GM19467 (cell line): Measurements from ENCODE around the gene ALG14.

Source experiments
- ATAC-seq: cut with Tn5 transposase; IDR thresholded peaks from one replicate; pipeline ENCODE4 v1.9.1; 2021; ENCODE audit warnings: mild to moderate bottlenecking, moderate library complexity; ENCODE audit not compliant: unreplicated experiment

ALG14 gene

GRCh38 chr1:94986783-94987182 lies 86.0 kb downstream of the ALG14 start:
- ATAC-seq: no peak

GRCh38 chr1:94983171-94983739 lies 89.5 kb downstream of the ALG14 start:
- no peak for ATAC-seq

- ATAC-seq: no peak
Observed at GRCh38 chr1:94982398-94982797, 90.4 kb downstream of the ALG14 start.

- ATAC-seq: no peak
Observed at GRCh38 chr1:94981575-94981973, 91.2 kb downstream of the ALG14 start.

- no peak for ATAC-seq
Observed at GRCh38 chr1:94980582-94981574, 91.9 kb downstream of the ALG14 start.

- ATAC-seq: no peak
Observed at GRCh38 chr1:94979656-94980581, 92.8 kb downstream of the ALG14 start.

GRCh38 chr1:94979131-94979530 lies 93.6 kb downstream of the ALG14 start:
- no peak for ATAC-seq

GRCh38 chr1:94978401-94978800 lies 94.3 kb downstream of the ALG14 start:
- ATAC-seq: no peak

GRCh38 chr1:94976971-94977548 lies 95.7 kb downstream of the ALG14 start:
- no peak for ATAC-seq

GRCh38 chr1:94974824-94975223 lies 97.9 kb downstream of the ALG14 start:
- ATAC-seq: no peak

GRCh38 chr1:94974241-94974640 lies 98.5 kb downstream of the ALG14 start:
- ATAC-seq: no peak

GRCh38 chr1:94973309-94973922 lies 99.3 kb downstream of the ALG14 start:
- ATAC-seq: no peak

GRCh38 chr1:94971491-94971924 lies 101.2 kb downstream of the ALG14 start:
- no peak for ATAC-seq

GRCh38 chr1:94970783-94971182 lies 102.0 kb downstream of the ALG14 start:
- no peak for ATAC-seq

- ATAC-seq: no peak
Observed at GRCh38 chr1:94969137-94969536, 103.6 kb downstream of the ALG14 start.

GRCh38 chr1:94966033-94966432 lies 106.7 kb downstream of the ALG14 start:
- ATAC-seq: no peak

- ATAC-seq: no peak
Observed at GRCh38 chr1:94963864-94964263, 108.9 kb downstream of the ALG14 start.

- peak; percentile 95 for ATAC-seq
Observed at GRCh38 chr1:94962409-94963265, 110.1 kb downstream of the ALG14 start.

- ATAC-seq: no peak
Observed at GRCh38 chr1:94961988-94962387, 110.8 kb downstream of the ALG14 start.
